ENCODE measurements around the gene UQCC3.

Gene UQCC3

GRCh38 chr11:62705880-62706849, 34.7 kb downstream of the UQCC3 start:
- DNase-seq = peak; percentile 96

GRCh38 chr11:62706850-62707247, 35.4 kb downstream of the UQCC3 start:
- DNase-seq = no peak

- no peak for DNase-seq
Measured at GRCh38 chr11:62707277-62707861, 35.9 kb downstream of the UQCC3 start, which contains the start of the genes BSCL2 and GNG3. TSS of gene BSCL2 (minus strand) at chr11:62707424. CDS start at chr11:62707195, 229 bp downstream. TSS of gene GNG3 (plus strand) at chr11:62707676. CDS start at chr11:62708296, 620 bp downstream.

GRCh38 chr11:62708392-62708791, 36.9 kb downstream of the UQCC3 start:
- DNase-seq = no peak

GRCh38 chr11:62708793-62709192, 37.3 kb downstream of the UQCC3 start:
- DNase-seq = no peak

GRCh38 chr11:62709247-62710000, 38.0 kb downstream of the UQCC3 start:
- DNase-seq = peak; percentile 89

- no peak for DNase-seq
Measured at GRCh38 chr11:62710001-62710345, 38.5 kb downstream of the UQCC3 start.

GRCh38 chr11:62712276-62712812, 40.9 kb downstream of the UQCC3 start:
- no peak for DNase-seq

- no peak for DNase-seq
Measured at GRCh38 chr11:62712861-62713260, 41.4 kb downstream of the UQCC3 start.

- no peak for DNase-seq
Measured at GRCh38 chr11:62713343-62713742, 41.9 kb downstream of the UQCC3 start.

- no peak for DNase-seq
Measured at GRCh38 chr11:62715150-62716130, 44.0 kb downstream of the UQCC3 start.

- no peak for DNase-seq
Measured at GRCh38 chr11:62716206-62716605, 44.7 kb downstream of the UQCC3 start.

GRCh38 chr11:62716816-62717215, 45.3 kb downstream of the UQCC3 start:
- DNase-seq = no peak

- no peak for DNase-seq
Measured at GRCh38 chr11:62719302-62719978, 48.0 kb downstream of the UQCC3 start.

- DNase-seq = no peak
Measured at GRCh38 chr11:62721994-62722393, 50.5 kb downstream of the UQCC3 start.

Measured in T1000 (cell line).